ENCODE measurements around the gene USP35. TPM values are rescaled to one million over a fixed set of nuclear protein-coding genes. Genes with fewer than 3 reads are reported as not detected.
A peak's percentile ranks its signal among the peaks of the same experiment; 100 is the strongest.
"Not testable (repeated sequence)": the region's sequence is repeated elsewhere in the genome, so short reads cannot be mapped to it uniquely, and the experiment has no call there.

USP35 gene
- total RNA-seq, 1 donor: 21.4 TPM

GRCh38 chr11:78230161-78230877, 41.6 kb downstream of the USP35 start:
- no peak overlapping the region for H3K4me2 ChIP-seq (ENCODE audit: insufficient read depth, low read length)
- no peaks in the 10 kb centered on the region for H3K9me3 ChIP-seq (ENCODE audit: low read depth, low read length)
- H2AFZ ChIP-seq (ENCODE audit: low read length): no peak overlapping the region
- H3K36me3 ChIP-seq (ENCODE audit: insufficient read depth, low read length): peaks cover 2% of the 10 kb centered on the region
- no peaks in the 10 kb centered on the region for H4K20me1 ChIP-seq (ENCODE audit: insufficient read depth, low read length)
- H3K79me2 ChIP-seq (ENCODE audit: insufficient read depth, low read length): no peaks in the 10 kb centered on the region
- H3K27ac ChIP-seq (ENCODE audit: low read depth, low read length): no peak overlapping the region
- H3K27me3 ChIP-seq (ENCODE audit: insufficient read depth, low read length): no peaks in the 10 kb centered on the region
- DNase-seq (ENCODE audit: insufficient read length, low spot score, missing footprints): no peak
- H3K4me1 ChIP-seq (ENCODE audit: insufficient read depth, low read length): peaks cover 12% of the 10 kb centered on the region
- H3K4me3 ChIP-seq (ENCODE audit: insufficient read depth, low read length): no peak overlapping the region
- TF ChIP-seq CTCF (IDR thresholded peaks at IDR 0.05; ENCODE audit: extremely low read depth, low read depth, low read length): no peak

- Histone ChIP-seq H2AFZ (ENCODE audit: low read length) (no peak overlapping the region), H4K20me1 (ENCODE audit: insufficient read depth, low read length) (no peaks in the 10 kb centered on the region), H3K27ac (ENCODE audit: low read depth, low read length) (peak overlapping the region; percentile 22), H3K79me2 (ENCODE audit: insufficient read depth, low read length) (no peaks in the 10 kb centered on the region), H3K4me2 (ENCODE audit: insufficient read depth, low read length) (peak overlapping the region; percentile 10), H3K9me3 (ENCODE audit: low read depth, low read length) (no peaks in the 10 kb centered on the region), H3K36me3 (ENCODE audit: insufficient read depth, low read length) (no peaks in the 10 kb centered on the region), H3K4me3 (ENCODE audit: insufficient read depth, low read length) (no peak overlapping the region), H3K27me3 (ENCODE audit: insufficient read depth, low read length) (no peaks in the 10 kb centered on the region), H3K4me1 (ENCODE audit: insufficient read depth, low read length) (peaks cover 12% of the 10 kb centered on the region)
- TF ChIP-seq CTCF (IDR thresholded peaks at IDR 0.05; ENCODE audit: extremely low read depth, low read depth, low read length): no peak
- DNase-seq (ENCODE audit: insufficient read length, low spot score, missing footprints): no peak
Measured at GRCh38 chr11:78231962-78232501, 43.3 kb downstream of the USP35 start.

GRCh38 chr11:78233046-78233445, 44.3 kb downstream of the USP35 start:
- not testable (repeated sequence) for H3K36me3 ChIP-seq (ENCODE audit: insufficient read depth, low read length); H3K27me3 ChIP-seq (ENCODE audit: insufficient read depth, low read length); H3K4me3 ChIP-seq (ENCODE audit: insufficient read depth, low read length); DNase-seq (ENCODE audit: insufficient read length, low spot score, missing footprints); H4K20me1 ChIP-seq (ENCODE audit: insufficient read depth, low read length); H2AFZ ChIP-seq (ENCODE audit: low read length); H3K27ac ChIP-seq (ENCODE audit: low read depth, low read length); H3K9me3 ChIP-seq (ENCODE audit: low read depth, low read length); H3K79me2 ChIP-seq (ENCODE audit: insufficient read depth, low read length); H3K4me2 ChIP-seq (ENCODE audit: insufficient read depth, low read length)
- H3K4me1 ChIP-seq (ENCODE audit: insufficient read depth, low read length): peaks cover 12% of the 10 kb centered on the region

GRCh38 chr11:78234006-78234405, 45.3 kb downstream of the USP35 start:
- H3K79me2 ChIP-seq (ENCODE audit: insufficient read depth, low read length): no peaks in the 10 kb centered on the region
- no peaks in the 10 kb centered on the region for H3K36me3 ChIP-seq (ENCODE audit: insufficient read depth, low read length)
- no peaks in the 10 kb centered on the region for H3K27me3 ChIP-seq (ENCODE audit: insufficient read depth, low read length)
- TF ChIP-seq CTCF (IDR thresholded peaks at IDR 0.05; ENCODE audit: extremely low read depth, low read depth, low read length): no peak
- H4K20me1 ChIP-seq (ENCODE audit: insufficient read depth, low read length): no peaks in the 10 kb centered on the region
- no peak overlapping the region for H3K4me3 ChIP-seq (ENCODE audit: insufficient read depth, low read length)
- H2AFZ ChIP-seq (ENCODE audit: low read length): no peak overlapping the region
- no peak overlapping the region for H3K27ac ChIP-seq (ENCODE audit: low read depth, low read length)
- no peak overlapping the region for H3K4me2 ChIP-seq (ENCODE audit: insufficient read depth, low read length)
- peaks cover 12% of the 10 kb centered on the region for H3K4me1 ChIP-seq (ENCODE audit: insufficient read depth, low read length)
- no peak for DNase-seq (ENCODE audit: insufficient read length, low spot score, missing footprints)
- no peaks in the 10 kb centered on the region for H3K9me3 ChIP-seq (ENCODE audit: low read depth, low read length)
